Measurements from ENCODE around the gene LRRC8A. TPM values are rescaled to one million over a fixed set of nuclear protein-coding genes. Genes with fewer than 3 reads are reported as not detected.
"Not testable (repeated sequence)": the region's sequence is repeated elsewhere in the genome, so short reads cannot be mapped to it uniquely, and the experiment has no call there.

Gene LRRC8A
- total RNA-seq, 4 donors from 2014 or later = 38.1 to 95.1 (median 49.9) TPM

DNA sequence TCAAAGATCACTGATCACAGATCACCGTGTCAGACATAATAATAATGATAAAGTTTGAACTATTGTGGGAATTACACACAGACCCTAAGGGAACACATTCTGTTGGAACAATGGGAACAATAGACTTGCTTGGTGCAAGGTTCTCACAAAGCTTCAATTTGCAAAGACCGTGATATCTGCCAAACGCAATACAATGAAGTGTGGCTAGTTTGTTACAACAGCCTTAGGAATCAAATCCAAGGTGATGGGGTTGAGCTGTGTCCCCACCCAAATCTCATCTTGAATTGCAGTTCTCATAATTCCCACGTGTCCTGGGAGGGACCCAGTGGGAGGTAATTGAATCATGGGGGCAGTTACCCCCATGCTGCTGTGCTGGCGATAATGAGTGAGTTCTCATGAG, 21.0 kb upstream of the LRRC8A start:
- H3K27ac ChIP-seq = no peak overlapping the region
- TF ChIP-seq EP300 (IDR thresholded peaks at IDR 0.05) = no peak
- TF ChIP-seq POLR2AphosphoS5 (IDR thresholded peaks at IDR 0.05) = no peak
- no peak for TF ChIP-seq POLR2A (IDR thresholded peaks at IDR 0.05)
- no peak for TF ChIP-seq CTCF (IDR thresholded peaks at IDR 0.05)
- no peaks in the 10 kb centered on the region for H3K36me3 ChIP-seq
- H3K9me3 ChIP-seq = no peaks in the 10 kb centered on the region
- 71 to 96% methylated on average over 4 to 5 of the region's 5 CpGs for WGBS, 2 donors (ENCODE audit: low coverage in 1 of 2)
- H3K27me3 ChIP-seq = no peaks in the 10 kb centered on the region
- peaks cover 0 to 8% (median 0%) of the 10 kb centered on the region in 3 donors for H3K4me1 ChIP-seq
- ATAC-seq = no peak
- no peak overlapping the region for H3K4me3 ChIP-seq

- no peak for ATAC-seq
- Histone ChIP-seq H3K4me3 (no peak overlapping the region), H3K27ac (no peak overlapping the region), H3K9me3 (no peaks in the 10 kb centered on the region), H3K4me1 (peaks cover 0 to 8% (median 0%) of the 10 kb centered on the region in 3 donors), H3K36me3 (no peaks in the 10 kb centered on the region), H3K27me3 (no peaks in the 10 kb centered on the region)
- no peak for TF ChIP-seq CTCF (IDR thresholded peaks at IDR 0.05)
- TF ChIP-seq EP300 (IDR thresholded peaks at IDR 0.05) = no peak
- no peak for TF ChIP-seq POLR2AphosphoS5 (IDR thresholded peaks at IDR 0.05)
- no peak for TF ChIP-seq POLR2A (IDR thresholded peaks at IDR 0.05)
- no CpG with 5 or more reads among the region's 6 CpGs for WGBS, 2 donors (ENCODE audit: low coverage in 1 of 2)
These were observed 20.4 kb upstream of the LRRC8A start for GRCh38 chr9:128861501-128861900.

DNA sequence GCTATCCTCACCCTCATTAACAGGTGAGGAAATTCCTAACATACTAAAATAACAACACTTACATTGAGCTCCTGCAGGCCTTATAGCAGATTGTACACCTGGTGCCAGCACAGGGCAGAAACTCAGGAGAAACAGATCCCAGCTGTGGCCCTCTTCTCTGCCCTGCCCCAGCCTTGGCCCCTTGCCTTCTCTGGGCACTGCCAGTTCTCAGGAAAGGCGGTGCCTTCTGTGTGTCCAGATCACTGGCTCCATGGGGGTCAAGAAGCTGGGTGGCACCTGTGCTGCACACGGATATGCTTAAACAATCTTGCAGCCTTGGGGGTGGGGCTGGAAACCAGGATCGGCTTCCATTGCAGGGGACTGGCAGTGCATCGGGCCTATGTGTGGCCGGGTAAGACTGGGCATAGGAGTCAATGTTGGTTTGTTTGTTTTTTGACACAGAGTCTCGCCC, 19.5 kb upstream of the LRRC8A start:
- WGBS, 2 donors (ENCODE audit: low coverage in 1 of 2) = 84% methylated on average over 4 of the region's 6 CpGs; no CpG with 5 or more reads in 1 of the 2 donors
- H3K27ac ChIP-seq = no peak overlapping the region
- no peak for ATAC-seq

GRCh38 chr9:128863647-128864046, 18.3 kb upstream of the LRRC8A start:
- no peak overlapping the region for H3K27ac ChIP-seq
- ATAC-seq = peak; percentile 79
- 30 to 50% methylated on average over 2 of the region's 10 CpGs for WGBS, 2 donors (ENCODE audit: low coverage in 1 of 2)
- peaks cover 0 to 8% (median 0%) of the 10 kb centered on the region in 3 donors for H3K4me1 ChIP-seq
- H3K27me3 ChIP-seq = no peaks in the 10 kb centered on the region
- no peaks in the 10 kb centered on the region for H3K9me3 ChIP-seq
- no peak overlapping the region for H3K4me3 ChIP-seq
- TF ChIP-seq CTCF (IDR thresholded peaks at IDR 0.05) = peak; percentile 95 to 100 (median 98)
- TF ChIP-seq POLR2A (IDR thresholded peaks at IDR 0.05) = no peak
- no peaks in the 10 kb centered on the region for H3K36me3 ChIP-seq

More for the DNA sequence above, 19.5 kb upstream of the LRRC8A start:
- no peaks in the 10 kb centered on the region for H3K9me3 ChIP-seq
- no peak for TF ChIP-seq CTCF (IDR thresholded peaks at IDR 0.05)
- H3K36me3 ChIP-seq = no peaks in the 10 kb centered on the region
- peaks cover 0 to 8% (median 0%) of the 10 kb centered on the region in 3 donors for H3K4me1 ChIP-seq
- no peak overlapping the region for H3K4me3 ChIP-seq
- no peaks in the 10 kb centered on the region for H3K27me3 ChIP-seq

DNA sequence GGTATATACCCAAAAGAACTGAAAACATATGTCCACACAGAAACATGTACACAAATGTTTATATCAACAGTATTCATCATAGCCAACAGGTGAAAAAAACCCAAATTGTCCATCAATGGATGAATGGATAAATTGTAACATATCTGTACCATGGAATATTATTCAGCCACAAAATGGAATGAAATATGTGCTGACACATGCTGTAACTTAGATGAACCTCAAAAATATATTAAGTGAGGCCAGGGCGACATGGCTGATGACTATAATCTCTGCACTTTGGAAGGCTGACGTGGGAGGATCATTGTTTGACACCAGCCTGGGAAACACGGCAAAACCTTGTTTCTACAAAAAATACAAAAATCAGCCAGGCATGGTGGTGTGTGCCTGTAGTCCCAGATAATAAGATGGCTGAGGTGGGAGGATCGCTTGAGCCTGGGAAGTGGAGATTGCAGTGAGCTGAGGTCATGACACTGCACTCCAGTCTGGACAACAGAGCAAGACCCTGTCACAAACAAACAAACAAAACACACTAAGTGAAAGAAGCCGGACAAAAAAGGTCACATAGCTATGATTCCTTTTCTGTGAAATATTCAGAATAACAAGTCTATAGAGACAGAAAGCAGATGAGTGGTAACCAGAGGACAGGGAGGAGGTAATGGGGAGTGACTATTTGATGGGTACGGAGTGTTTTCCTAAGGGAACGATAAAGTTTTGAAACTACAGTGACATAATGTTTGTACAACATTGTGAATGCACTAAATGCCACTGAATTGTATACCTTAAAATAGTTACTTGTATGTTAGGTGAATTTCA, 11.6 kb upstream of the LRRC8A start:
- H3K4me1 ChIP-seq = no peaks in the 10 kb centered on the region
- H3K4me3 ChIP-seq = no peak overlapping the region
- 82 to 94% methylated on average over 5 to 7 of the region's 7 CpGs for WGBS, 2 donors (ENCODE audit: low coverage in 1 of 2)
- peaks cover 0 to 14% of the 10 kb centered on the region in 2 donors for H3K36me3 ChIP-seq
- H3K9me3 ChIP-seq = no peaks in the 10 kb centered on the region
- no peaks in the 10 kb centered on the region for H3K27me3 ChIP-seq
- TF ChIP-seq POLR2AphosphoS5 (IDR thresholded peaks at IDR 0.05) (no peak), CTCF (IDR thresholded peaks at IDR 0.05) (no peak), EP300 (IDR thresholded peaks at IDR 0.05) (no peak), POLR2A (IDR thresholded peaks at IDR 0.05) (no peak)
- H3K27ac ChIP-seq = no peak overlapping the region
- ATAC-seq = no peak

- not testable (repeated sequence) for H3K4me1 ChIP-seq, ATAC-seq, H3K27me3 ChIP-seq, H3K4me3 ChIP-seq, H3K9me3 ChIP-seq, H3K27ac ChIP-seq
- peaks cover 0 to 14% of the 10 kb centered on the region in 2 donors for H3K36me3 ChIP-seq
- WGBS, 2 donors (ENCODE audit: low coverage in 1 of 2) = 68 to 88% methylated on average over 3 to 7 of the region's 7 CpGs
These were observed 11.0 kb upstream of the LRRC8A start for GRCh38 chr9:128870941-128871265.
